Activated CD4-positive, alpha-beta T cell treated with anti-CD3 and anti-CD28 coated beads, Interleukin-2, amount 50 U/mL, for 48 hours (primary cell): ENCODE measurements around the gene ODAD2.
"Not testable (repeated sequence)": the region's sequence is repeated elsewhere in the genome, so short reads cannot be mapped to it uniquely, and the experiment has no call there.

Experiments
- DNase-seq, 2 experiments: peaks; one replicate each; pipeline ENCODE4 v3.0.0-alpha.2; 2020

Gene ODAD2

DNA sequence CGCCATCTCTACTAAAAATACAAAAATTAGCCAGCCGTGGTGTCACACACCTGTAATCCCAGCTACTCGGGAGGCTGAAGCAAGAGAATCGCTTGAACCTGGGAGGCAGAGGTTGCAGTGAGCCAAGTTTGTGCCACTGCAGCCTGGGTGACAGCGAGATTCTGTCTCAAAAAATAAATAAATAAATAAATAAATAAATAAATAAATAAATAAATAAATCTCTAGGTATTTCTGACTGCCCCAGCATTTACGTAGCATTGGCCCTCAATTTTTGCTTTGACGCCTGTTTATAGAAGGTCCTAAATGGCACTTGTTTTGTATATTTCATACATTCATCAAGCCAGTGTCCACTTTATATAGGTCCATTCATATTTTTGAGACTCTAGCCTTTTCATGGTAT, 28.9 kb downstream of the ODAD2 start:
- DNase-seq, result not testable (repeated sequence)

DNA sequence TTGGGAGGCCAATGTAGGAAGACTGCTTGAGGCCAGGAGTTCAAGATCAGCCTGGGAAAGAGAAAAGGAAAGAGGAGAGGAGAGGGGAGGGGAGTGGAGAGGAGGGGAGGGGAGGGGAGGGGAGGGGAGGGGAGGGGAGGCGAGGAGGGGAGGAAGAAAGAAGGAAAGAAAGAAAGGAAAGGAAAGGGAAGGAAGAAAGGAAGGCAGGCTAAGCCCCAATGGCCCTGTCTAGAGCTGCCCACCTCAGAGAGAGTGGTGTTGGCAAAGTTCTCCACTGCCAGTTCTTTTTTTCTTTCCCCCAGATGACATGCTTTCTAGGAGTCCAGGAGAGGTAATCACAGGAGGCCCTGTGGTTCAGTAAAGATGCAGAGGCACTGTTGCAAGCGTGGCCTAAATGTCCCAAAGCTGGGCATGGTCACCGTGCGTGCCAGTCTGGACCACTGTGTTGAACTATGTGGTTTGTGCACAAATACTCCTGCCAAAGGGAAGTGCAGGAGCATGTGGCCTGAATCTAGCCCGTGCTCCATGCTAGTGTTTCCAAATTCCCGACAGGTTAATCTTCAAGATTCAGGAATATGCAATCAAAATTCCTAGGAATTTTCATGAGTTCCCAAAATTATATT, 39.7 kb downstream of the ODAD2 start:
- no peak for DNase-seq

DNA sequence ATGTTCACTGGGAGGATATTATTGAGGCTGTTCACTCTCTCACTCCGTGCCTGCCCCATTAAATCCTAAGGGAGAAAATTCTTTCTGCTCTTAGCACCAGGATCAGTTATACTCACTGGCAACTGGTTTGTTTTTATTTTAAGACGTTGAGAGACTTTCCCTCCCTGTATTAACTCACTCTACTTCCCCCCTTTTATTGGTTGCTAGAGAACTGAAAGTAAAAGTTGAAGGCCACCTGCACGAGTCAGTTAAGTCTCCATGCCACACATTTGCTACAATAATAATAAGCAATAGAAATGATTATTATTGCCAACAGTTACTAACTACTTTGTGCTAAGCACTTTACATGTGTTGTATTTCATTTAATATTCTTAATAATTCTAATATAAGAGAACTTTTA, 40.5 kb downstream of the ODAD2 start:
- not testable (repeated sequence) for DNase-seq

DNA sequence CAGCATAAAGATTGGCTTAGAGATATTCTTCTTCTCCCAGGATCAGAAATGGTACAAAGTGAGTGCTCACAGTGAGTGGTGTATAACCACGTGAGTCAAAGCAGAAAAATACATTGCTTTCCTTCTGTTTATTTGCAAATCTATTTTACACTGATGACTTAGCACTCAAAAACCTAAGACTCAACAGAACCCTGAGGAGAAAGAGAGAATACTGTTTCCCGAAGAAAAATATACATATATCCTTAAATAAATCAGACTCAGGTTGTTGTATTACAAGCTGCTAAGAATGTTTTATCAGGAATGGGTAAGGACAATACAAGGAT, 48.7 kb downstream of the ODAD2 start:
- DNase-seq, result no peak

DNA sequence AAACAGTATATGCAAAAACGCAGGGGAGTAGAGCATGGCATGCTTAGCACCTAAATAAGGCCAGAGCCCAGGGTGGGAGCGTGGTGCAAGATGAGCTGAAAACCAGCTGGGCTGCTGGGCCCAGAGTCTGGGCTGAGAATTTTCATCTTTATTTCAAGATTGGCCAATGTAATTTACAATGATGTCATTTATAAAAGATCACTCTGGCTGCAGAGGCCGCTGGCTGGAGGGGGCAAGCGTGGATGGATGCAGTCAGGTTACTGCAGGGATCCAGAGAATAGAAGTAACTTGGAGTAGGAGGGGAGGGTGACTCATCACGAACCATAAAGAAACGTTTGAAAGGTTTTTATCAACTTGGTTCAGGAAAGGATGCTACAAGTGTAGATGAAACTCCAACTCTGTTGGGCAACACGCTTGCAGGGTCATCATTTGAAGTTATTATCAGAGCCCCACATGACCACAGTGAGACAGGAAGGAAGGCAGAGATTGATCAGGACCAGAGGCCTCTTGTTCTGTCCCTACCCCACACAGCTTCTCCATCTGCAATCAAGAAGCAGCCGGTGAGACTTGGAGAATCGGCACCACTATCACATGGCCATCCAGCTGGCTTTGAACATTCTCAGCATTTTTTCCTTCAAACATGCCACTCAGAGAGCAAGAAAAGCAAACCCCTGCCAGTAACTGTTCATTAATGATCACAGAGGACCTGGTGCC, 49.2 kb downstream of the ODAD2 start:
- DNase-seq, result no peak

DNA sequence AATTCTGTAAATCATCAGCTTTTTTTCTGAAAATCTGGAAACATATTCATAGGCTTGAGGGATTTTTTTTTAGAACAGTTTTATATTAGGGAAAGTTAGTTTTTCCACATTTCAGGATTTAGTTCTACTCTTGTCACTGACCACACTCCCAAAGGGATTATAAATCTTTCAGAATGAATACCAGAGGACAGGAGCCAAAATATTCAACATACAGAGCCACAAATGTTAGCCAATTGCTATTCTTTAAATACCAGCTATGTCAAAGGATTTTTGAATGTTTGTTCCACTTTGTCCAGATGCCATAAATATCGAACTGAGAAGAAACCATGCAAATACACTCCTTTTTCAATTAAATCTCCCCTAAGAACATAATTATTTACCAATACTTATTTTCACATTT, 50.7 kb downstream of the ODAD2 start:
- no peak for DNase-seq

DNA sequence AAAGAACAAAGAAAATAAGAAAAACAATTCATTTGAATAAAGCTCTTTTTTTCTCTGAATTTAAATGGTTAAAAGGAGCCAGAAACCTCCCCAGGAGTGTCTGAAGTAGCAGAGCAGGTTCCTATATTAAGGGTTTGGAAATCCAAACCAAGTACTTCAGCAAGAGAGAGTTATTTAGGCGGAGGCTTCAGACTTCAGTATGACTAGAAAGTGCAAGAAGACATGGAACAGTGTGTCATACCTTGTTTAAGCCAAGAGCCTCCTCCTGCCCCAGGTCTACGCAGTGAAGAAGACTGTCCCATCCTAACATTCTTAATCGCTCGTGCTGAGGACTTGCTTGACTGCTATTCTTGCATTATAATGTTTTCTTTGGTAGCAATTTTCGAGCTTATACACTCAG, 51.3 kb downstream of the ODAD2 start:
- no peak for DNase-seq

DNA sequence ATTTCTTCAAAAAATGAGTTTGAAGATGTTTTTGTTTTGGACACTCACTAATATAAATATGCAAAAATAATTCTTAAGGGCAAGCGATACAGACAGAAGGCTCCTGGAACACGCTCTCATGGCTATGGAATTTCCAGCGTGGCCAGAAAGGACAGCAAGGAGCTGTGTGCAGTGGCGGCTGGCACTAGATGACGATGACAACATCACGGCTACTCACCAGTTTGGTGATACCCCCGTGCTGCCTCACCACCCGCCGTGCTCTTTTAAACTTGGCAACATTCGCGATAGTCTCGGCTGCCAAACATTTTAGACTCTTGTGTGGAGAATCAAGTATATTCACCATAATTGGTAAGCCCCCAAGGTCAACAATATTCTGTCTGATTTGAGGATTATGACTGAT, 54.9 kb downstream of the ODAD2 start:
- DNase-seq, result no peak

DNA sequence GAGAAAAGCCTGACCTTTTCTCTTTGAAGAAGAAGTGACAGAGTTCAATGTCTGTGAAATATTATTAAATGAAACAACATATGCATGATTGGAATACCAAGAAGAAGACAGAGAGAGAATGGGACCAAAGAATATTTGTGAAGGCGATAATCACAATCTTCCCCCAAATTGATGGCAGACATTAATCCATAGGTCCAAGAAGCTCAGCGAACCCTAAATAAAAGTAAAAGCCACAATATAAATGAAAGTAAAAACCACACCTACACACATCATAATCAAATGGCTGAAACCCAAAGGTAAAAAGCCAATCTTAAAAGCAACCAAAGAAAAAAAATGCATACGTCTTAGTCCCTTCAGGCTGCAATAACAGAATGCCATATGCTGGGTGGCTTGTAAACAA, 84.0 kb downstream of the ODAD2 start:
- DNase-seq, result no peak

DNA sequence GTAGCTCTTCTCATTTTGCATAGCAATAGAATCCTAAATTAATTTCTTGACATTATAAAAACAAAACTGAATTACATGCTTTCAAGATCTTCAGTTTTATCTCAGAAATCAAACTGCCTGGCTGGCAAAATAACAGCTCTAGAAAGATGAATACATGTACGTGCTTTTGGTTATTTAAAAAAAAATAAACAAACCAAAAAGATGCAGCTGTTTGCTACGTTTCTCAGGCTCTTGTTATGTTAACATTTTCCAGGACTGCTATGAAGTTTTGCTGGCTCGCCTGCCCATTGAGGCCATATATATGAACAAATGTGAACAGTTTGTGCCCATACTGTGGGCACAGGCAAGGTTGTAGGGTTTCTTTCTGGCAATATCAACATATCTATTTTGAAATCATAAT, 86.6 kb downstream of the ODAD2 start:
- no peak for DNase-seq

DNA sequence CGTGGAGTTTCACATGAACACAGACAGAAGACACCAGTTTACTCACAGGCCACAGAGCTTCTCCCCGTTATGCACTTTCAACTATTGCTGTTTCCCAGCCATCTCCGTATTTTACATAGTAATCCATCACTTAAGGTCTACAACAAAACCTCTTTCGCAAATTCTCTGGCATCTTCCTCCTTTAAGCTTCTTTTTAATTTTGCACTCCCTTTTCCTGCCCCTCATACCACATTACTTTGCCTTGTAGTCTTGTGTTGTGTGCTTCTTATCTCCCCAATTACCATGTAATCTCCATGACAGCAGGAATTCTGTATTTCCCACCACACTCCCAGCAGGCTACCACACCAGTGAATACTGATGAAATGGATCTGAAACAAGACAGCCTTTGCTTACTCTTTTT, 87.3 kb downstream of the ODAD2 start:
- no peak for DNase-seq

DNA sequence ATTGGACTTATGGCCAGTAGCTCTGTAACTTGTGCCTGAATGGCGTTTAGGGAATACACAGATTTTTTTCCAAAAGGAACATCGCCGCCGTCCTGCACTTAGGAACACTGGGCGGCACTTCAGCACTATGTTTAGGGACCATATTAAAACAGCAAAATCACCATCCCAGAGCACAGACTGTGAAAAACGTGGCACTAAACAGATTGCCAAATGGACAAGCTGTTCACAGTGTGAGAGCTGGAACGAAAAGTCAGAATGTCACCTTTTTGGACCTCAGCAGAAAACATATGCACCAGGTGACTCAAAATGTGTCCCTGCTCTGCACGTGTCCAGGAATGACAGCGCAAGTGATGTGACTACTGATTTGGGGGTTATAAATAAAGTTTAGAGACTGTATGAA, 87.9 kb downstream of the ODAD2 start:
- no peak for DNase-seq

DNA sequence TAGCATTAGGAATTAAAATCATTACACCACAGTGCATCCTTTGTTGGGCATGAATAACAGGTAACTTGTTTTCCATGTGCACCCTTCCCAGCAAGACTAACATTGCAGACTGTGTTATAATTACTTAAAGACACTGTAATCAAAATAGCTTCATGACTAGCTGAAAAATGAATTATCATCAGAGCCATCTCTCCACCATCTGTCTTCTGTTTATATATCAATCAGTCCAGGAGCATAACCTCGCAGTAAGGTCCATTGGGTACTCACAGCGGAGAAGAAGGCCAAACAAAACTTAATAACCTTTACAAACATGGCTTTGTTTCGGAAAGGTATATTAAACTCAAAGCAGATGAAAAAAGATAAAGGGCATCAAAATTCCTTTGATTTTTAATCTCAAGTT, 90.6 kb downstream of the ODAD2 start:
- no peak for DNase-seq

DNA sequence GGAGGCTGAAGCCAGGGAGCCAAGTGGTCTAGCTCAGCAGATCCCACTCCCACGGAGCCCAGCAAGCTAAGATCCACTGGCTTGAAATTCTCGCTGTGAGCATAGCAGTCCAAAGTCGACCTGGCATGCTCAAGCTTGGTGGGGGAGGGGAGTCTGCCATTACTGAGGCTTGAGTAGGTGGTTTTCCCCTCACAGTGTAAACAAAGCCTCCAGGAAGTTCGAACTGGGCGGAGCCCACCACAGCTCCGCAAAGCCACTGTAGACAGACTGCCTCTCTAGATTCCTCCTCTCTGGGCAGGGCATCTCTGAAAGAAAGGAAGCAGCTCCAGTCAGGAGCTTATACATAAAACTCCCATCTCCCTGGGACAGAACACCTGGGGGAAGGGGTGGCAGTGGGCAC, 99.4 kb downstream of the ODAD2 start:
- not testable (repeated sequence) for DNase-seq

DNA sequence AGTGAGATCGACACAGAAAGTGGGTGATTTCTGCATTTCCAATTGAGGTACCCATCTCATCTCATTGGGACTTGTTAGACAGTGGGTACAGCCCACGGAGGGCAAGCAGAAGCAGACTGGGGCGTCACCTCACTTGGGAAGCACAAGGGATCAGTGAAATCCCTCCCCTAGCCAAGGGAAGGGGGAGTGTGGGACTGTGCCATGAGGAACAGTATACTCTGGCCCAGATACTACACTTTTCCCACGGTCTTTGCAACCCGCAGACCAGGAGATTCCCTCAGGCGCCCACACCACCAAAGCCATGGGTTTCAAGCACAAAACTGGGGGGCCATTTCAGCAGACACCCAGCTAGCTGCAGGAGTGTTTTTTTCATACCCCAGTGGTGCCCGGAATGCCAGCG, 99.8 kb downstream of the ODAD2 start:
- no peak for DNase-seq

DNA sequence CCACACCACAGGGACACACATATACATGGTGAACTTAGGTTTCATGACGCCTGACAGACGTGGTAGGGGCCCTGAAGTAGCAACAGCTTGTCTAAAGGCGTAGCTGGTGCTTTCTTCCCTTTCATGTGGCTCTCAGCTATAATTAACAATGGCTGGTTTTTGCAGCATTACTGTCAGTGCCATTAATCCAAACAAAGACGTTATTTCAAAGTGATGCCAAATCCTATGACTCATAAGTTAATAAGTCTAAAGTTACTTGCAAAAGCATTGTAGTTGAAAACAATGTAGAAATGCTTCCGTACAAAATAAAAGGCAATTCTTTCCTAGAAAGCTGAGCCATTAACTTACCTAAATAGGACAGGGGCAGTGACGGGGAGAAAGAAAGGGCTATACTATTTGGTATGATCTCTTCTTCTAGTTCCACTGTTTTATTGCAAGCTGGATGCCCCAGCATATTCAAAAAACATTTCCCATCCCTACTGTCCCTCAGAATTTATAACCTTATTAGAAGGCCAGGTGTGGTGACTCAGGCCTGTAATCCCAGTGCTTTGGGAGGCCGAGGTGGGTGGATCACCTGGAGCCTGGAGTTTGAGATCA, 105.4 kb downstream of the ODAD2 start:
- no peak for DNase-seq

DNA sequence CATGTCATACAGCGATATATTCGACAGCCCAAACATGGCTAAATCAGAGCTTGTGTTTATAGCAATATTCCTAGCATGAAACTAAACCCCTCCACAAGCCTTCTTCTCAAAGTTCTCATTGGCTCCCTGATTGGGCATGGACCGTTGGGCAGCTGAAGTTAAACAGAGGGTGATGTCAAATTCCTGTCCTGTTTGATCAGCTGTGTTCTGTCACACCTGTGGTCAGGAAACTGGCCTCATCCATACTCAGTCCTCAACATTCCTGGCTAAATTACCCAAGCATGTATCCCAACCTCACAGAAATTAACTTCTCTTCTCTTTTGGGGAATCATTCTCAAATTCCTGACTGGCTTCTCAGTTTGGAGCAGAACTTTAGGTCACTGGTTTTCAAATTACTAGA, 107.9 kb downstream of the ODAD2 start:
- no peak for DNase-seq

DNA sequence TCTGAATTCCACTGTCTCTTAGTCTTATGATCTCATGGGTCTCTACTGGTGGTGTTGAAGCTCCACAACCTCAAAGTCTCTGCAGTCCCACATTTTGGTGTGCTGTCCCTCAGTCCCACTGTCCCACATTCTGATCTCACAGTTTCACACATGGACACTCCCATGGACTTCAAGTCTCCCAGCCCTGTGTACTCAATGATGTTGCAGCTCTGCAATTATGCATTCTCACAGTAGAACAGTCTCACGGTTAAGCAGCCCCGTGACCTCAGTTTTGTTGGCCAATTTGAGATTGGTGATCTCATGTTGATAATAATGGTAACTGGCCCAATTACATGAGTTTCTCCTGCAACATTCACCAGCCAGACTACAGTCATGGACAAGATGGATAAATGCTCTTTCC, 109.4 kb downstream of the ODAD2 start:
- no peak for DNase-seq

DNA sequence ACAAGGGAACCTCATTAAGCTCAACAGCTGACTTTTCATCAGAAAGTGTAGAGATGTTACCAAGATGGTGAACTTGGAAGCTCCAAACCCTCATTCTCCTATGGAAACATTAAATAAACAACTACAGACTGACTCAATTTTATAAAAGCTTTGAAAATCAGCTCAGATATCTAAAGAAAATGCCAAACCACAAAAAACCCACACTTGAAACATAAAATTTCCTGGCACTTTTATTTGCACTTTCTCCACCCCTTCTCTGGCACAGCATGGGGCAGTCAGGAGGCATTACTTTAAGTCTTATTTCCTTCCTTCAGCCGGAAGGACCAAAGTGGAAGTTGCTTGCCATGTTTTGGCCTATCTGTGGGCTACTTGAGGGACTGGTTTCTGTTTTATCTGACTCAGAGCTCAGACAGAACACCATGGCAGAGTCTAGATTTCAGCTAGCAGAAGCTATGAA, 114.7 kb downstream of the ODAD2 start:
- no peak for DNase-seq

DNA sequence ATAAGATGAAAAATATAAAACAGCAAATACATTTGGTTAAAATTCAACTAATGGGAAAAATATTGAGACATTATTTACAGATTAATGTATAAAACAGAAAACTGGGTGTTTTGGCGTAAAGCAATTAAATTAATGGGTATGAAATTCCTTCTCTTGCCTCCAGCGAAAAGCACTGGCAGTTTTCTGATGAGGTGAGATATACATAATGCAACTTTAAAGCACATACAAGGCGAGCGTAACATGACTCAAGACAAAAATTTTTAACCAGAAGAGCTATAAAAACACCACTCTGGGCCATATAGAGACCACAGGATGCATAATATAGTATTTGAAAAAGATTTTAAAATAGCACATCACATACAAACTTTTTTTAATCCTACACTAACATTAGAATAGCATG, 120.6 kb downstream of the ODAD2 start:
- no peak for DNase-seq

DNA sequence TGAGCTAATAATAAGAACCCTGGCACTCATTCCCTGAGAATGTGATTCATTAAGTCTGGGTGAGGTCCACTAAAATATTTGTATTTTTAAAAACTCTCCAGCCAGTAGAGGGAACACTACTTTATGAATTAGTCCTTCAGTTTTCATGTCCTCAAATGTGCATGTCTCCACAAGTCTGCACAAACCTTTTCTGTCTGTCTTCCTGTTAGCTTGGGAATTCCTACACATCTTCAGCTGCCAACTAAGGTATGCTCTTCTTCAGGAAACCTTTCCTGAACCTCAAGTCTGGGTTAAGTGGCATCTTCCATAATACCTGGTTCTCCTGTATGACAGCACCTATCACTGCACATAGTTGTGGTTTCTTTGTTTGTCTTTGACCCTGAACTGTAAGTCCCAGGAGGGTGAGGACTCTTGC, 133.7 kb downstream of the ODAD2 start:
- no peak for DNase-seq

DNA sequence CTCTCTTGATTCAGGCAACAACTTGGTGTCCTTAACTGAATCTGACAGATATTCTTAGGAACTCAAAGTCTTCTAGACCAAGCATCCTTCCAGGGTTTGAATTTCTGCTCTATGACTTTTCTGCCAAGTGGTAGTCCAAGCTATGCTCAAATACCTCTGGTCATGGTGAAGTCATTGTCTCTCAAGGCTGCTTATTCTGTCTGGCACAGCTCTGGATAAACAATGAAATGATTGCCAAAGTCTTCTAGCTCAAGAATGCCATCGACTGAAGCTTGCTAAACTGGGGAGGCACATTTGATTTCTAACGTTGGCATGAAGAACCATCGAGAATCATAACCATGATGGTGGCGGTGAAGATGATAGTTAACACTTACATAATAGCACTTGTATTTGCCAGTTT, 137.1 kb downstream of the ODAD2 start:
- no peak for DNase-seq

DNA sequence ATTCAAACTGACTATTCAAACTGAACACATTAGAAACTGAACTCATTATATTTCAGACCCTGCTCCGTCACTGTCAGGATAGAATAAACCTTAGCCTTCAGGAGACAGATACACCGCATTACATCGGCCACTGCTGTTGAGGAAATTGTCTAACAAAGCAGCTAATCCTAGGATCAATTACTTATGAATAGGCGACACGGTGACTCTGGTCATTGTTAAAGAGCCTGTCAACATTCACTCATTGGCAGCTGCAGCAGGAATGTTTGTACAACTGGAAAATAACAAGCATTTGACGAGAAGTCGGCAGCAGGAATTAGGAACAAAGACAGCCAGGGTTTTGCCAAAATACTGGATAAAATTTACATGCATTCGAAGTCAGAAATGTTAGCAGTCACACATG, 141.3 kb downstream of the ODAD2 start:
- DNase-seq, result no peak

DNA sequence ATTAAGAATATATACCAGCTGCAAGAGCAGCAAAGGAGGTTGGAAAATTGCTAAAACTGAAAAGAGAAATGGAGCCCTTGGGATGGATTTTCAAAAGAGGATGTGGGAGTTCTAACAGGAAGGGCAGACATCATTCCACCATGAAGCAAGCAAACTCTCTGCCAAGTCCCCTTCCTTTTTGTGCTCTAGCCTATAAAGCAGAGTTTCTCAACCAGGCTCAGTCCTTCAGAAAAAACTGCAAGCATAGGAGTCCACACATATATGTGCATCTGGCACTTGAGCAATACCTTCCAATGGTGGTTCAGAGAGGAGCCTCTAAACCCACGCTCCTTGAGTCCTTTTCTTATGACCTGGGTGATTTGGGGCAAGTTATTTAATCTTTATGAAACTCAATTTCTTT, 154.7 kb downstream of the ODAD2 start:
- DNase-seq, result no peak

DNA sequence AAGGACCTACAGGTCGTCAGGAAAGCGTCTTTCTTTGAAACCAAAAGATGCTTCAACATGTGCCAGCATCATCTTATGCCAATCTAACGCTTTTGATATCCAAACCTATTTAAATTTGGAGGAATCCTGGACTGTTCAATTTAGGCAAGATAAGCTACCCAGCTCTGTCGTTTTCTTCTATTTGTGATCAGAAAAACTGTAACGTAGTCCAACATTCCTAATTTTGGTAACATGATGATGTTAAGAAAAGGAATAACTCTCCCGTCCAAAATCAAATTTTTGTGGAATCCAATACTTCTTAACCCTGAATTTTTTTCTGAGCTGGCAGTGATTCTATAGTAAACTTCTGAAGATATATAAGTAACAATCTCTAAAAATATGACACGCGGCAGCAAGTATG, 160.0 kb downstream of the ODAD2 start:
- DNase-seq, result no peak
